NCI-H2227 treated with DMSO at 0.1 percent for 48 hours (cell line): ENCODE results near the gene USP37.
"Not testable (repeated sequence)": the region's sequence is repeated elsewhere in the genome, so short reads cannot be mapped to it uniquely, and the experiment has no call there.

Experiments used
- DNase-seq: peaks from one replicate; lab custom pipeline; 2025; lab: John Stamatoyannopoulos, UW

USP37 gene

GRCh38 chr2:218547978-218548377 lies 20.2 kb downstream of the USP37 start:
- DNase-seq = no peak

- DNase-seq = no peak
Observed at GRCh38 chr2:218547511-218547910, 20.6 kb downstream of the USP37 start.

- DNase-seq = no peak
Observed at GRCh38 chr2:218546012-218546411, 22.1 kb downstream of the USP37 start.

GRCh38 chr2:218540015-218540414 lies 28.1 kb downstream of the USP37 start:
- no peak for DNase-seq

- DNase-seq = no peak
Observed at GRCh38 chr2:218536804-218537494, 31.2 kb downstream of the USP37 start.

GRCh38 chr2:218529990-218530389 lies 38.2 kb downstream of the USP37 start:
- DNase-seq = no peak

GRCh38 chr2:218528409-218528808 lies 39.7 kb downstream of the USP37 start:
- not testable (repeated sequence) for DNase-seq

GRCh38 chr2:218523651-218524050 lies 44.5 kb downstream of the USP37 start:
- DNase-seq = no peak

GRCh38 chr2:218518876-218519275 lies 49.3 kb downstream of the USP37 start:
- DNase-seq = no peak

GRCh38 chr2:218517434-218518206 lies 50.5 kb downstream of the USP37 start:
- no peak for DNase-seq

GRCh38 chr2:218516614-218517013 lies 51.5 kb downstream of the USP37 start:
- DNase-seq = no peak

GRCh38 chr2:218513676-218514075 lies 54.5 kb downstream of the USP37 start:
- no peak for DNase-seq

GRCh38 chr2:218508299-218508698 lies 59.9 kb downstream of the USP37 start:
- DNase-seq = no peak

- no peak for DNase-seq
Observed at GRCh38 chr2:218505754-218506371, 62.3 kb downstream of the USP37 start.

GRCh38 chr2:218501665-218502064 lies 66.5 kb downstream of the USP37 start:
- no peak for DNase-seq

GRCh38 chr2:218500501-218501060 lies 67.6 kb downstream of the USP37 start:
- DNase-seq = no peak

- no peak for DNase-seq
Observed at GRCh38 chr2:218485986-218486667, 82.0 kb downstream of the USP37 start.

GRCh38 chr2:218482651-218483050 lies 85.5 kb downstream of the USP37 start:
- no peak for DNase-seq

GRCh38 chr2:218479595-218479994 lies 88.6 kb downstream of the USP37 start:
- no peak for DNase-seq

- no peak for DNase-seq
Observed at GRCh38 chr2:218478544-218478943, 89.6 kb downstream of the USP37 start.

- no peak for DNase-seq
Observed at GRCh38 chr2:218477247-218477646, 90.9 kb downstream of the USP37 start.

GRCh38 chr2:218476676-218477075 lies 91.5 kb downstream of the USP37 start:
- DNase-seq = no peak
